GM21576 (cell line): ENCODE measurements around the gene NFKB2.

Experiments used
- ATAC-seq: cut with Tn5 transposase; IDR thresholded peaks from one replicate; pipeline ENCODE4 v1.9.1; 2021; ENCODE audit warnings: mild to moderate bottlenecking, moderate library complexity; ENCODE audit not compliant: unreplicated experiment

The NFKB2 gene

GRCh38 chr10:102420714-102421506, 25.4 kb downstream of the NFKB2 start, which contains the start of gene FBXL15:
Gene FBXL15, plus strand, starts transcription at chr10:102420836. Its CDS starts 294 bp downstream, at chr10:102421130.
- ATAC-seq, result peak; percentile 59

GRCh38 chr10:102421507-102421756, 25.9 kb downstream of the NFKB2 start:
- ATAC-seq, result no peak

- ATAC-seq, result no peak
Observed at GRCh38 chr10:102421757-102422512, 26.4 kb downstream of the NFKB2 start.

- peak; percentile 25 for ATAC-seq
Observed at GRCh38 chr10:102422545-102423129, 27.1 kb downstream of the NFKB2 start.

GRCh38 chr10:102423372-102423968, 28.0 kb downstream of the NFKB2 start:
- no peak for ATAC-seq

GRCh38 chr10:102424145-102424544, 28.6 kb downstream of the NFKB2 start:
- no peak for ATAC-seq

- no peak for ATAC-seq
Observed at GRCh38 chr10:102424916-102425315, 29.4 kb downstream of the NFKB2 start.

- no peak for ATAC-seq
Observed at GRCh38 chr10:102425444-102425843, 29.9 kb downstream of the NFKB2 start.

GRCh38 chr10:102426803-102427287, 31.3 kb downstream of the NFKB2 start:
- ATAC-seq, result no peak

GRCh38 chr10:102429468-102429867, 34.0 kb downstream of the NFKB2 start:
- ATAC-seq, result no peak

GRCh38 chr10:102431452-102432124, 36.1 kb downstream of the NFKB2 start:
- ATAC-seq, result no peak

- peak; percentile 91 for ATAC-seq
Observed at GRCh38 chr10:102432162-102432950, 36.9 kb downstream of the NFKB2 start, which contains the start of gene CUEDC2. Gene CUEDC2, minus strand, starts transcription at chr10:102432574. Its CDS starts 7,386 bp downstream, at chr10:102425188.

GRCh38 chr10:102433619-102434046, 38.1 kb downstream of the NFKB2 start:
- ATAC-seq, result no peak

GRCh38 chr10:102434394-102435132, 39.1 kb downstream of the NFKB2 start:
- ATAC-seq, result no peak

- ATAC-seq, result no peak
Observed at GRCh38 chr10:102435133-102435497, 39.6 kb downstream of the NFKB2 start.

- no peak for ATAC-seq
Observed at GRCh38 chr10:102435529-102436233, 40.2 kb downstream of the NFKB2 start.

- ATAC-seq, result no peak
Observed at GRCh38 chr10:102436312-102436711, 40.8 kb downstream of the NFKB2 start.

GRCh38 chr10:102437515-102437914, 42.0 kb downstream of the NFKB2 start:
- ATAC-seq, result no peak

GRCh38 chr10:102438374-102438773, 42.9 kb downstream of the NFKB2 start:
- no peak for ATAC-seq
